HG02981 (cell line): ENCODE data around the gene PTPRN2.

Source experiments
- ATAC-seq: cut with Tn5 transposase; IDR thresholded peaks from one replicate; pipeline ENCODE4 v1.9.1; 2021; ENCODE audit warnings: mild to moderate bottlenecking, moderate library complexity; ENCODE audit not compliant: unreplicated experiment

Gene PTPRN2

DNA sequence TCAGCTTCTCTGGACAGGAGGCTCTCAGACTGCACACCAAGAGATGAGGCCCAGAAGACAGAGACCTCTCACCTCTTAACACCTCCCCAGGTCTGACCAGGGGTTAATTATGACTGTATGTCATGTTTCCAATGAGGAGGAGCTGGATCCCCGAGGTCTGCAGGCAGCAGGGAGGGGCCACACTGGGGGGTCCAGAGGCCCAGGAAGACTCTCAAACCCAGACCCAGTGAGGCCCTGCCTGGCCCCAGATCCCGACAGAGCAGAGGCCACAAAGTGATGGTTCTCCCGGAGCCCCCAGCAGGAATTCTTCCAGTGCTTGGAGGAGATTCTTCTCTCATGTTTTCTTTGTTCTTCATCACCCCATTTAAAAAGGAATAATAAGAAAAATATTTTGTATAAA, 28.8 kb downstream of the PTPRN2 start:
- no peak for ATAC-seq

DNA sequence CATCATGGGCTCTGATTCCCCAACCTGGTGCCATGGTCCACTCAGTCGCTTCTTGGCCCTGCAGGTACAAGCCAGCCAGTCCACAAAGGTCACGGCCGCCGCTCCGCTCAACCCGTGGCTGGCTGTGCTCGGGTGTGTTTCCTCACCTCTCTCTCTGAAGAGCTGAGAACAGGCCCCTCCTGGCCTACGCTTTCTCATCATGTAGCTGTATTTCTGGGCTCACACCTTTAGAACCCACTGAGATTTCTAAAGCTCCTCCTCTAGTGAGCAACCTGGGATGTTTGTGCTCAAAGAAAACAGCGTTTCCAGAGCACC, 30.2 kb downstream of the PTPRN2 start:
- ATAC-seq, result no peak

DNA sequence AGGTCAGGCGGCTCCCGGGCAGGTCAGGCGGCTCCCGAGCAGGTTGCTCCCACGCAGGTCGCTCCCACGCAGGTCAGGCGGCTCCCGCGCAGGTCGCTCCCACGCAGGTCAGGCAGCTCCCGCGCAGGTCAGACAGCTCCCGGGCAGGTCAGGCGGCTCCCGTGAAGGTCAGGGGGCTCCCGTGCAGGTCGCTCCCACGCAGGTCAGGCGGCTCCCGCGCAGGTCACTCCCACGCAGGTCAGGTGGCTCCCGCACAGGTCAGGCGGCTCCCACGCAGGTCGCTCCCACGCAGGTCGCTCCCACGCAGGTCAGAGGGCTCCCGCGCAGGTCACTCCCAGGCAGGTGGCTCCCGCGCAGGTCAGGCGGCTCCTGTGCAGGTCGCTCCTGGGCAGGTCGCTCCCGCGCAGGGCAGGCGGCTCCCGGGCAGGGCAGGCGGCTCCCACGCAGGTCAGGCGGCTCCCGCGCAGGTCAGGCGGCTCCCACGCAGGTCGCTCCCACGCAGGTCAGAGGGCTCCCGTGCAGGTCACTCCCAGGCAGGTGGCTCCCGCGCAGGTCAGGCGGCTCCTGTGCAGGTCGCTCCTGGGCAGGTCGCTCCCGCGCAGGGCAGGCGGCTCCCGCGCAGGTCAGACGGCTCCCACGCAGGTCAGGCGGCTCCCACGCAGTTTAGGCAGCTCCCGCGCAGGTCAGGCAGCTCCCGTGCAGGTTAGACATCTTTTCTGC, 30.7 kb downstream of the PTPRN2 start:
- ATAC-seq, result no peak

DNA sequence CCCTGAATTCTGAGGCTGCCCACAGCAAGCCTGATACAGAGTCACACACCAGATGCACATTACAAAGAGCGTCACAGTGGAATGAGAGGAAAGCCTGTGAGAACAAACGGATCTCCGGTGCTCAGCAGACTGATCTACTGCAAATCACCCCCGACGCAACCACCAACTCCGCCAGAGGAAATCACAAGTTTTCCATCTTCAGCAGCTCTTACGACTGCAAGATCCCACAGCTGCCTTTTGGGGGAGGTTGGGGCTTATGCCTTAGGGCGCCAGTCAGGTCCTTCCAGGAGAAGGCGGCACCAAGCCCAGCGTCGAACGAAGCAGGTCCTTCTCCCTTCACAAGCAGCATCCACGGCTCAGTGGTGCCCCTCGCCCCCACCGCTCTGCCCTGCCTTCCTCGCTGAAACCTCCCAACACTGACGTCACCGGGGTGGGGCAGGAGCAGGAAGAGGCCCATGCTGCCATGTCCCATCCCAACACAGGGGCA, 32.5 kb downstream of the PTPRN2 start:
- no peak for ATAC-seq

DNA sequence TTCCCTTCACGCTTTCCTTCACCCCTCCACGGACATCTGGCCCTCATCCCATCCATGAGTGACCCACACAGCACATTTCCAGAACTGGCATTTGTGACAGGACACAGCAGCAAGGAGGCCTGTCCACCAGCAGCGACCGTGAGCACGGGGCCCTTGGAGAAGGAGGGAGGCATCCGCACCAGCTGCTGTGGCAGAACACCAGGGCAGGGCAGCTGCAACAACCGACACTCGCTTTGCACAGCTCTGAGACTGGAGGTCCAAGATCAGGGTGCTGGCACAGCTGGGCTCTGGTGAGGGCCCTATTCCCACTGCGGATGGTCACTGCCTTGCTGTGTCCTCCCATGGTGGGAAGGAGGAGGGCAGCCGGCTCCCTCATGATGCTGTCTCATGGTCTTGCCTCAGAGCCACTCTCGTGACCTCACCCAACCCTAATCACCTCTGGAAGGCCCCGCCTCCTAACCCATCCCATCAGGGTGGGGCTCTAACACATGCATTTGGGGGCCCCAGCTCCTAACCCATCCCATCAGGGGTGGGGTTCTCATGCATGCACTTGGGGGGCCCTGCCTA, 36.7 kb downstream of the PTPRN2 start:
- no peak for ATAC-seq

DNA sequence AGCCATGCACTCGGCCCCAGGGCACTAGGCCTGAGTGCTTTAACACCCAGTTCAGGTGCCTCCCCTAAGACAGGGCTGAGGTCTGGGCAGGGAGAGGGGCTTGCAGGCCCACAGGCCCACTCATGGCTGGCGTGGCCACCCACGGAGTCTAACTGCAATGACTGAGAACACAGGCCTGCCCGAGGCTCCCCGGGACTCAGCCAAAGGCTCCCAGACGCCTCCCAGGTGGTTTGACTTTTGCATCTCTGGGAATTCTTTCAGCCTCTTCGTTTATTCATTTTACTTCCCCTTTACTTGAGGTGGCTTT, 37.3 kb downstream of the PTPRN2 start:
- no peak for ATAC-seq

DNA sequence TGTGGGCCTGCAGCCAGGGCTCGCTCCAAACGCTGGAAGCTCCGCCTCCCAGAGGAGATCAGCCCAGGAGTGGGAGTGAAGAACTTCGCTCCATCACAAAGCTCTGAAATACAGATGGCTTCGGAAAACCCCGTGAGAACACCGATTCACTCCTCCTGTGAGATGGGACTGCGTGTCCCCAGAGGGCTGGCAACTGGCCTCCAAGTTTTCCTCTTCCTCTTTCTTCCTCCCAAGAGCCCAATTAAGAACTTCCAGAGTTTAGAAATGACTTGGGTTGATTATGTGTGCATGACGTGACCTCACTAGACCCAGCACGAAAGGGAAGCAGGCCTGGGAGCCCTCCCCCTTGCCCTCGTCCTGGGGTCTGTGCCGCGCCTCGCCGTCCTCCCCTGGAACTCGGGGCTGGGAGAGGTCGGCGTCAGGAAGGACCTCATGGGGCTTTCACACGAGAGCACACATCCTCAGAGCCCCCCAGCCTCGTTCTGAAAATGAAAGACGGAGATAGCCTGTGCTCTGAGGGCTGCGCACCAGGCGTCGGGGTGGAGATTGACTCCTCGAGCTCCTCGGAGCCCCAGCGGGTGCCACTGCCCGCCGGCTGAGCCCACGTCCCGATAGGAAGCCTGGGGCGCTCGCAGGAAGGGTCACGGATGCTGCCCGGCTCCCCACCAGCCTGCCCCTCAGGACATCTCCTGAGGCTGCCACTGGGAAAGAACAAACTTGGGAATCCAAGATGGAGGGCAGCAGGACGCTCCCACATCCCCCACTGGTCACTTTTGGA, 37.8 kb downstream of the PTPRN2 start:
- no peak for ATAC-seq

DNA sequence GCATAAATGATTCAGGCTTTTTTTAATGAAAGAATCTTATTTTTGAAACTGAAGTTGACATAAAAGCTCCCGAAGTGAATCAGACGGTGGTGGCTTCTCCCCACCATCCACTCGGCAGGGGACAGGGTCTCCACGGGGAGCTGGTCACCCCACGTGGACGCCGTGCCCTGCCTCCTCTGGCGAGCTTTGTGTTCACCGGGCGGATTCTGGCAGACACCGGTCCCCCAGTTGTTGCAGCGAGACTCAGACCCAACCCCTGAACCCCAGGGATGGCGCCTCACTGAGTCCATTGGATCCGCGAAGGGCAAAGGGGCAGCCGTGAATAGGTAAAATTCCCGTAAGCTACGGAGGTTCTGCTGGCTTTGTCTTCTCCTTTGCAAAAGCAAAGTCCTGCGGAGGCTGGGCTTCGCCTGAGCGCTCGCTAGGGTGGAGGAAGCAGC, 38.4 kb downstream of the PTPRN2 start:
- no peak for ATAC-seq

DNA sequence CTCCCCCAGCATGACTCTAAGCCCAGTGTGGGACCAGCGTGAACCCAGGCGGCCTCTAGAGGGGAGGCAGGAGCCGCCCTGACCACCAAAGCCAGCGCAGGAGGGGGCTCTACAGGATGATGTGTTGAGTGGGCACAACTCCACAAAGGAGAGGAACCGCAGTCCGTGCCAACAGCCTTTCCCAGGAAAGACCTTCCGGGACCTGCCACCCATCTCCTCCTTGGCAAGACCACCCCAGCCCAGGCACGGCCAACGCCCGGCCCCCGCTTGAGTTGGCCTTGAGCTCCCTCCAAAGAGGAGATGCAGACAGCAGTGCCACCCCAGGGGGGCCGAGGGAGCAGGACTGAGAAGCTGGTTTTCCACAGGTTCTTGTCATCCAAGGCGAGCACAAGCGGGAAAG, 38.9 kb downstream of the PTPRN2 start:
- no peak for ATAC-seq

DNA sequence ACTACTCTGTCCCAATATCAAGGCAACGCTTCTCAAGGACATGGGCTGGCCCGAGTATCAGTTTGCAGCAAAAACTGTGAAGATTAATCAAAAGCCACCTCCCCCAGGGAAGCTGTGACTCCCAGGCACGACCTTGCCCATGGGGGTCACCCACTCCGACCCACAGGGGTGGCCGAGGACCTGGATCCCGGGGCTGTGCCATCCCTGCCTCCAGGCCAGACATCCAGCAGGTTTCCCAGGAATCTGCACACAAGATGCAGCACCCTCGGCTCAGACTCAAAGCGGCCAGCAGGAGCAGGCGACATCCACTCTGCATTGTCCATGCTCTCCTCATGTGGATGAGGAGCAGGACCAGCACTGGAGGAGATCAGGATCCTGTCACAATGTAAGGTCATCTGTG, 39.8 kb downstream of the PTPRN2 start:
- ATAC-seq, result no peak

DNA sequence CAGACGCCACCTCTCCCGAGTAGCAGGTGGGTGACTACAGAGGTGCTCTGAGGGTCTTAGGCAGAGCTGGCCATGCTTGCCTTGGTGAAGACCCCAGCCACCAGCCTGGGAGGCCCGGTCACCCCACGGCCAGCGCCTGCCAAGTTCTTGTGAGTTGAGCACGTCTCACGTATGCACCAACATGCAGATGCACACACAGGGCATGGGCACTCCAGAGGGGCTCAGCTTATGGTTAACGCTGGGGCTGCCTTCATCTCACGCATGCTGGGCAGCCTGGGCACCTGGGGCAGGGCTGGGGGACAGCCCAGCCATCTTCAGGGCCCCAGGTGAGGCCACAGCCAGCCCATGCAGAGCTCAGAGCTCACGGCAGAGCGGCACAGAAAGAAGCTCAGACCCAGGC, 41.0 kb downstream of the PTPRN2 start:
- no peak for ATAC-seq

DNA sequence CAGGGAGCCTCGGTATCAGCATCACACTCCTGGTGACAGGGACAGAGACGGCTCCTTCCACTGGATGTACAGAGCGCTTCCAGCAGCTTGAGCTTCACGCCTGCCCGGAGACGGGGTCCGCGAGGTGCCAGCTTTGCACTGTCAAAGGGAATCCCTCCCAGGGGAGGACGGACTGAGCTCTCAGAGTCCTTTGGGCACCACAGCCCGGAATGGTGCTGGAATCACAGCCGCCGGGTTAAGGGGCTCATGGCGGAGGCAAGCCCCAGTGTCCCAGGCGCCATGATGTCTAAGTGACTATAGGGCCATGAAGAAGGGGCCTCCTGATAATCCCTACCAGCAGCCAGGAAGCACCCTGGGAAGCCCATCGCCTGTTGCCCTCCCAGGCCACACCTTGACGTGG, 41.4 kb downstream of the PTPRN2 start:
- ATAC-seq, result no peak

DNA sequence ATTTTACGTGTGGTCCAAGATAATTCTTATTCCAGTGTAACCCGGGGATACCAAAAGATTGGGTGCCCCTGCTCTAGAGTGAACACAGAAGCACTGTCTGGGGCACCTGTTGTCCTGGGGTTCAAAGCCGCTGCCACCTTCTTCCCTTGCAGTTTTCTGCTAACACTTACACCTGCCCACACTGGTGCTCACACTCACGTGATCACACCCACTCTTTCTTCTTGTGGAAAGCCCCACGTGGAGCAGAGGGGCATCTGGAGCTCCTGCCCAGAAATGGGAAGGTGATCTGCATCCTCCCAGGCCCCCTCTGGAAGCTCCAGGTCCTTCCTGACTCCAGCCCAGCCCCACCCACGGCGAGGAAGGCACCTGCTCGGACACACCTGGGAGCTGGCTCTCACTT, 42.9 kb downstream of the PTPRN2 start:
- no peak for ATAC-seq

DNA sequence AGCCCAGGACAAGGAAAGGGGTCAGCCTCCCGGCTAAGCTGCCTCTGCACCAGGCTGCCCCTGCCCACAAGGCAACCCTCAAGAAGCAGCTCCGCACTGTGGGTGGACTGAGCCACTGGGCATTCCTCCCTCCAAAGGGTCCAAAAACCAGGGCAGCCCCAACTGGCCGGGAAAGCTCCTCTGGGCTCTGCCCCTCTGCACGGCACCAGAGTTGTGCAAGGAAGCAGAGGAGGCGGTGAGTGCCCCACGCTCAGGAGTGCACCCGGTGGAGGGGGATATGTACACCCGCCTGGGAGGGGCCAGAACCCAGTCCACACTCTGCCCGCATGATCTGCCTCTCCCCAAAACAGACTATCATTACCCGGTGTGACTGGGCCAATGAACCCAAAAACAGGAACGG, 43.8 kb downstream of the PTPRN2 start:
- ATAC-seq, result no peak

DNA sequence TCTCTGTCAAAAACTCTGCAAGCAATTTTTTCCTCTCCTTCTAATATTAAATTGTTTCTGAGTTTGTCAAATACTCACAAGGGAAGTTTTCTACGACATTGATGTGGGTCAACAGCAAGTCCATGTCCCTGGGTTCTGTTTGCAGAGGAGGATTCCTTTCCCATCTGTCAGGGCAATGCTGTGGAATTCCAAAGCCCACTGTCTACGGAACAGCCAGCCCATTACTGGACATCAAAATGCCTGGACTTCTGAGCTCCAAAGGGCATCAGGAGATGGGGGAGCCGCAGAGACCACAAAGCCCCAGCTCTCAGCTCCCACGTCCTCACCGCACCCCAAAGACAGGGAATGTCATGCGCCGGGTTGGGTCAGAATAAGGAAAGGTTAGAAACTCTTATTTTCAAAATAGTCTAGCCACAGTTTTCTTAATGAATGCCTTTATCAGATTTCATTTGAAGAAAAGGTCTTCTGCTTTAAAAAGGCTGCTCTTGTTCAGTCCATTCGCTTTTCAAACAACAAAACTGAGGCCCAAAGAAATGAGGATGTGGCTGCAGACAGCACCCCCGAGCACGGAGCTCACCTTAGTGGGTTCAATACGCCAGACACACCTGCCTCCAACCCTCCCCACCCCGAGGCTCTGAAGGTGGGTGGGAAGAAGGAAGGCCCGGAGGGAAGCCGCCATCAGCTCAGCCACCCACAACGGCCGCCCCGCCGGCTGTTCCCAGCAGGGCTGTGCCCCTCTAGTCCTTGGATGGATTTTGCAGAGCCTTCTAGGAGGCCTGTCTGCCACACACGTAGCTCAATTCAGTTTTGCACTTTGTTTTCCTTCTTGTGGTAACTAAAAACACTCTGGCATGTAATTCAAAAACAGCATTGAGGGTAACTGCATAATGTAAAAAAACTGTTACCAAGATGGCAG, 44.7 kb downstream of the PTPRN2 start:
- no peak for ATAC-seq

DNA sequence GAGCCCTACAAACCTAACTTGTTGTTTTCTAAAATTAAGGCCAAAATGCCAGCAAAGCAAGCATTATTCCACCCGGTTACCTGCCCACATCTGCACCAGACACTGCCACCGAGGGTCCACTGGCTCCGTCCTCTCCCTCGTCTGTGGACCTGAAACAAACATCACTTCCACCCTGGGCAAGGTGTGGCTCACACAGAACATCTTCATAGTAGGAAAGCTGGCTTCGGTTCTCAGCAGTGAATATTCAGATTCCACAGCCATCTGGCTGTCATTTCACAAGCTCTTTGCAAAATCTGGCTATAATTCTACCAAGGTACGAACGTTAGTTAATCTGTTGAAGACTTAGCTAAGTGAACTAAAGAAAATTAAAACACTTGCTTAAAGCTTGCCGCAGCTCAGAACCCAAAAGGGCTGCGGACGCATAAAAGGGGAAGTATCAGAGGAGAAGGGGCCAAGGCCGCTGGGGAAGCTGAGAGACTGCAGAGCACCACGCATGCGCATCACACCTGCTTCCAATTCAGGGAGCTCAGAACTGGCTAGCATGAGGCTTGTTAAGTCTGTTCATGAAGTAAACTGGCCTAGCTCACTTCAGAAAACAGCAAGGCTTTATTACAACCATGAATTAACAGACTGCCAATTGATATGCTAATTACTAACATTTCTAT, 46.1 kb downstream of the PTPRN2 start:
- ATAC-seq, result peak; percentile 83

DNA sequence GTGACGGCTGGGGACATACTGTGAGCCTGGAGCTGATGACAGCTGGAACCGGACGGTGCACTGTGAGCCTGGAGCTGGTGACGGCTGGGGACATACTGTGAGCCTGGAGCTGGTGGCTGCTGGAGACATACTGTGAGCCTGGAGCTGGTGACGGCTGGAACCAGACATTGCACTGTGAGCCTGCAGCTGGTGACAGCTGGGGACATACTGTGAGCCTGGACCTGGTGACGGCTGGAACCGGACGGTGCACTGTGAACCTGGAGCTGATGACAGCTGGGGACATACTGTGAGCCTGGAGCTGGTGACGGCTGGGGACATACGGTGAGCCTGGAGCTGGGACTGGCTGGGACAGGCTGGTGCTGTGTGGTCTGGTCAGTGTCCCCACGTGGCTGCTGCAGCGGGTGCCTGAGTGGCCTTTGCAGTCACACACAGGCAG, 47.9 kb downstream of the PTPRN2 start:
- ATAC-seq, result no peak

DNA sequence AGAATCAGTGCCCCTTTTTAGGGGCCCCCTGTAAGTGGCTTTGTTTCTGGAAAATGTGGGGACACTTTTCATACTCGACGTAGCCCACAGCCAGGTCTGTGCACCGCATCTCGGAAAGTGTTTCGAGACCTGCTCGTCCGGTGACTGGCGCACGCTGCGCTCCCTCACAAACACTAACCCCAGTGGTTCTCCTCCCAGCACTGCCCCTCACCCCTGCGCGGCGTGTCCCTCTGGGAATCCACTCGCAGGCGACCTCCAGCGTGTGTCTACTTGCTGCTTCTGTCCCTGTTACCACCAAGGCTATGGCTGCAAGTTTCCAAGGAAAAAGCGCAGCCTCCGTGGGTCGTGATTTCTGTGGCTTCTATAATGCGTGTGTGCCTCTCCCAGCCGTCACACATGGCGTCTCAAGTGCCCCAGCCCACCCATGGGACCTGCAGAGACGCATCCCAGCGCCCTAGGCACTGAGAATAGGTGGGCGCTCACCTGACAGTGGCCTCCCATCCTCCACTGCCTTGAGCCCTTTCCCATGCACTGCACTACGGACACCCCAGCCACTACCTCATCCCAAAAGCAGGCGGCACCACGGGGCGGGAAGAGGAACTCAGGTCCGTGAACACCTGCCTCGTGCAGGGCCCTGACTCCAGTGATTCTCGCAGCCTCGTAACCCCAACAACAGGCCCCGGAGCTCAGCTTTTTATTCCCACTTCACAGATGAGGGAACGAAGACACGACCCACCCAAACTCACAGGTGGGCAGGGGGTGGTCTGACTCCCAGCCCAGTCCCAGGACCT, 49.3 kb downstream of the PTPRN2 start:
- no peak for ATAC-seq

DNA sequence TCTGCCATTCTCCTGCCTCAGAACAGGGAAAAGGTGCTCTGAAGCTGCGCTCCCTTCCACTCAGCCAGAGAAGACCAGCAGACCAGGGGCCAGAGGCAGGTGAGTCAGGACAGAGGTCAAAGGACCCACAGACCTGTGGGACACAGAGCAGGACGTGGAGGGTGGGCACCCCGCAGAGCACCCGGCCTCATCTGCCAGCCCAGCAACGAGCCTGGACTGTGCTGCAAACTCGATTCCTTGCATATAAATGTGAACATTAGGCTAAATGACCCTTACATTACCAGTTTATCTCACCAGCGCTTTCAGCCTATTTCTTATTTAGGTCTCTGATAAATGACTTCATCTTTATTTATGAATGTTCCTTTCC, 50.1 kb downstream of the PTPRN2 start:
- ATAC-seq, result no peak

DNA sequence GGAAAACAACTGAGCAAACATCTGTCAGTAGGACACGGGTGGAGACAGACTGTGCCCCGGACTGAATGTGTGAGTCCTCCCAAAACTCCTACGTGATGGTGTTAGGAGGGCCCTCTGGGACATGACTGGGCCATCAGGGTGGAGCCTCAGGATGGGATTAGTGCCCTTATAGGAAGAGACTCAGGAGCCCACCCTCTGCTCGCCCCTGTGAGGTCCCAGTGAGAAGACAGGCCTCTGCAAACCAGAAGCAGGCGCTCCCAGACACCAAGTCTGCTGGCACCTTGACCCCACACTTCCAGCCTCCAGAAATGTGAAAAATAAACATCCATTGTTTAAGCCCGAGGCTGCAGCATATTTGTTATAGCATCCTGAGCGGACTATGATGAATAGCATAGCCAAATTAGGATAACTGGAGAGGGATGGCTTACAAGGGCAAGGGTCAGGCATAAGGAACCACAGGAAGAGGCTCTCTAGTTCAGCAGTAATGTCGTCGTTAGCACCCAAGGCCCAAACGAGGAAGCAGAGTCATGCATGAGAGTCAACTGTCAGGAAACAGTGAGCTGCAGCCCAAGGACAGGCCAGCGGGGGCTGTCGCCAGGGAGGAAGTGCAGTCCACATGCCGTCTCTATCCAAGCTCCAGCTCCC, 50.6 kb downstream of the PTPRN2 start:
- ATAC-seq, result no peak
